GM19397 (cell line): Measurements from ENCODE around the gene RPRD2.
A peak's percentile ranks its signal among the peaks of the same experiment; 100 is the strongest.

Experiments
- ATAC-seq: cut with Tn5 transposase; IDR thresholded peaks from one replicate; pipeline ENCODE4 v1.9.1; 2021; ENCODE audit warnings: mild to moderate bottlenecking, moderate library complexity; ENCODE audit not compliant: unreplicated experiment

RPRD2 gene

DNA sequence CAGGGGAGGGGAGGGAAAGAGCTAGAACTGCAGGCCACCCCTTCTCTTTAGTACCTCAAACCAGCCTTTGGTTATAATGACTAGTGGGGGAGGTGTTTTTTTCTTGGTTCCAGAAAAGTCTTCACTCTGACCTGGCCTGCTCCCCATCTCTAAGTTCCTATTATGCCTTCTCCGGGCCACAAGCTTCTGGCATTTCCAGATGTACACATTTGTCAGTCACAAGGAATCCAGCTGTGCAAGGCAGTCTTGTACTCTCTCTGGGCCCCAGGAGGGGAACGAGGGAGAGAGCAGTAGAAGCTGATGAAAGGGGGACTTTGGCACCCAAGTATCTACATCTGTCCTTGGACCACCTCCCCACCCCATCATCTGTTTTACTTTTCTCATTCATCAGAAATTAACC, 148.9 kb downstream of the RPRD2 start:
- no peak for ATAC-seq

DNA sequence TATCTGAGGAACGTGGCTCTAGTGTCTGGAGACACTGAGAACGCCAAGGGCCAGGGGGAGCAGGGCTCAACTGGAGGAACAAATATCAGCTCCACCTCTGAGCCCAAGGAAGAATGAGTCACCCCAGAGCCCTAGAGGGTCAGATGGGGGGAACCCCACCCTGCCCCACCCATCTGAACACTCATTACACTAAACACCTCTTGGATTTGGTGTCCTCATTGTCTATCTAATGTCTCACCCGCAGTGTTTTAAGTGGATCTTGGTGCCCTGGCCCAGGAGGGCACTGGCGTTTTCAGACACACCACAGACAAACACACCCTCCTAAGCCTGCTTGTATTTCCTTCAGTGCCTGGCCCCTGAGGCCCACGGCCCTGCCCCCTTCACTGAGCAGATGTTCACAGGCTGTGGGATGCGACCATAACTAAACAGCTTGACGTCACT, 149.4 kb downstream of the RPRD2 start:
- ATAC-seq: no peak

DNA sequence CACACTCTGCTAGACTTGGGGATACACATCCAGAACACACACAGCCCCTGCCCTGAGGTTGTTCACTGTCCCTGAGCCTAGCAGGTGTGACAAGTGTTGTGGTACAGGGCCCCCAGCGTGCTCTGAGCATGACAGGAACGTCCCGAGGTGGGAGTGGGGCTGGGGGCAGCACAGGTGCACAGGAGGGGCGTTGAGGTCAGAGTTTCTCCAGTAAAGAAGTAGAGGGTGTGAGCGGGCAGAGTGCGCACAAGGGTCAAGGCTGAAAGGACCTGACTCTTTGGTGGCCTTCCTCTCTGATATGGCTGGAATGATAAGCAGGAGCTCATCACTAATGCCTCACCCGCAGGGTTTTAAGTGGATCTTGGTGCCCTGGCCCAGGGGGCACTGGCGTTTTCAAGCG, 150.3 kb downstream of the RPRD2 start:
- ATAC-seq: no peak

DNA sequence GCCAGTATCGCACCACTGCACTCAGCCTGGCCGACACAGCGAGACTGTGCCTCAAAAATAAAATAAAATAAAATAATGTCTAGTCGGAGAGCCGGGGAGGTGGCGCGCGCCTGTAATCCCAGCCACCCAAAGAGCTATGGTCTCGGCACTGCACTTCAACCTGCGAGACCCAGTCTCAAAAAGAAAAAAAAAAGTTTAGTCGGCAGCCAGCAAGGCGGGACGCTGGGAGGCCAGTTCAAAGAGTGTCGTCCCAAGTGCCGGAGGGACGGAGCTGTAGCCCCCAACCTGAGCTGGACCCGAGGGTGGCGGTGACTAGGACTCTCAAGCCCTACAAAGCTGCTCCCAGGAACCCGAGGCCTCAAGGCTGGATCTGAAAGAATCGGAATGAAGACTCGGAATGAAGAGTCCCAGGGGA, 151.0 kb downstream of the RPRD2 start:
- ATAC-seq: no peak

DNA sequence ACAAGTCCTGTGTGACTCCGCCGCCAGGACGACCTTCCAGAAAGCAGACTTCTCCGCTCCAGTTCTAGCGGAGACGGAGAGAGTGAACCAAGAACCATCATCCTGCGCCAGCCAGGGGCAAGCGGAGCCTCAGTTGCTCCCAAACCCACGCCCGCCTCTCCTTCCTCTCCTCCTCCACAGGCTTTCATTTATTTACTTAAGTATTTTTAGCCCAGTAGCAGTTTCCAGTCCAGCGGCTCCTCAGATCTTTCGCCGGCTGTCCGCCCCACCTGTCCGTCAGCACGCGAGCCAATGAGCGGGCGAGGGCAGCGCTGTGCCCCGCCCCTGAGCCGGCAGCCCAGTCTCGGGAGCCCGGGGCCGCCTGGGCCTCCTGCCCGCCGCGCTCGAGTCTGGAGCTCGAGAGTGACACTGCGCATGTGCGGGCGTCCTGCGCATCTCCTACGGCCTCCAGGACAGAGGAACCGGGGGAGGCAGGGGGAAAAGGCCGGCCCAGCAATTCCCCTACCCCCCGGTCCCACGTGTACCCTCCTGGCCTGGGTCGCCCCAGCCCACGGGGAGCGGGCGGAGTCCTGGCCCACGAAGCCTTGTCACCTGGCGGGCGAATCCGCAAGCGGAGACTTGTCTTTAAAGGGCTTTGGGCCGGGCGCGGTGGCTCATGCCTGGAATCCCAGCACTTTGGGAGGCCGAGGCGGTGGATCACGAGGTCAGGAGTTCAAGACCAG, 151.5 kb downstream of the RPRD2 start, which contains the start of gene FALEC:
TSS of gene FALEC (plus strand) at position 425 of the 722 bp plus-strand sequence.
- peak; percentile 99 for ATAC-seq

DNA sequence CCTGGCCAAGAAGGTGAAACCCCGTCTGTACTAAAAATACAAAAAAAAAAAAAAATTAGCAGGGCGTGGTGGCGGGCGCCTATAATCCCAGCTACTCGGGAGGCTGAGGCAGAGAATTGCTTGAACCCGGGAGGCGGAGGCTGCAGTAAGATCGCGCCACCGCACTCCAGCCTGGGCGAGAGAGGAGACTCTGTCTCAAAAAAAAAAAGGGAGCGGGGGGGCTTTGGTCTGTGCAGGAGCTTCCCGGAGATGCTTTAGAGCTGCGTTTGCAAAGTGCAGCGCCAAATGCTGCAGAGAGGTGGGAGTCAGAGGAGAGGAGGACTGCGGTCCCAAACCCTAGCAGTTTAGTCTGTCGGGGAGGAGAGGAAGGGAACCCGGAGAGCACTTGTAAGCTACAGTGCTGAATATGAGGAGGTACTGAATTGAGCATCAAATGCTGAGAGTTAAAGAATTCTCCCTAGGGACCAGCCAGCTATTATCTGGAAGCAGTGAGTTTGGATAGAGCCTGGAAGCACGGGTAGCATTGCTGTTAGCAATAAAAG, 152.2 kb downstream of the RPRD2 start:
- ATAC-seq: no peak

DNA sequence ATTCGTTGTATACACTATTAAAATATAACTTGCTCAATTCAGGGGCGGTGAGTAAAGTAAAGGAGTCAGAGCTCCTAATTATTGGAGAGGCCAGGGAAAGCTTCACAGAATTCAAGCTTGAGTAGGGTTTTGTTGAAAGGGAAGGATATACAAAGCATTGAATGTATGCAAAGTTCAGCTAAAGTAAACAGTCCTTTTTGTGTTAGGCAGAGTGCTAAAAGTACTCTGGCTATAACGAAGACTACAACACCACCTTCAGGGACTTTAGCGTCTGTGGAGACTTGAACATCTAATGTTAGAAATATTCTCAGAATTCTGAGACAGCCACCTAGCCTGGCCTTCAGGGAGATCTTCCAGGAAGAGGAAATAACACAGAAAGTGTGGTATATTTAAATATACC, 152.7 kb downstream of the RPRD2 start:
- ATAC-seq: no peak

DNA sequence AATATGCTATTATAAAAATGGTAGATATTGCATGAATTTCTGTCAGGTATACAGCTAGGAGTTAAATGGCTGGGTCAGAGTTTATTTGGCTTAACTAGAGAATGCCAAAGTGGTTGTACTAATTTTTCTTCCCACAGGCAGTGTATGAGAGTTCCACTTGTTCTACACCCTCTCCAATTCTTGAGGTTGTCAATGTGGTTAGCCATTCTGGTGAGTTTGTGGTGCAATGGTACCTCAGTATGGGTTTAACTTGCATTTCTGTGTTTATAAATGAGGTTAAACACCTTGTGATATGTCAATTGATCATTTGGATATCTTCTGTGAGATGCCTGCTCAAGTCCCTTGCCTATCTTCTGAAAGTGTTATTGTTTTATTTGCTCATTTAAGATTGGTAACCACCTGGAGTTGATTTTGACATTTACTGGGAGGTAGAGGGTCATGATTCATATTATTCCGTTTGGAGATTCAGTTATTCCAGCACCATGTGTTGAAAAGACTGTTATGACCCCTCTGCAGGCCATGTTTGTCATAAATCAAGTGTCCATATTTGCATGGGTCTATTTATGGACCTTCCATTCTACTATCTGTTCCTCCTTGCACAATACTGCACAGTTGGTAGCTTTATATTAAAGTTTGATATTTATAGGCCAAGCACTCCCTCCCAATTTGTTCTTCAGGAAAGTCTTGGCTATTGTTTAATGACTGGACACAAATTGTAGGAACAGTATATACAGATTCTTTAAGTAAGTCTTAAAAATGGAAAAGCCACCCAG, 157.4 kb downstream of the RPRD2 start:
- ATAC-seq: no peak

DNA sequence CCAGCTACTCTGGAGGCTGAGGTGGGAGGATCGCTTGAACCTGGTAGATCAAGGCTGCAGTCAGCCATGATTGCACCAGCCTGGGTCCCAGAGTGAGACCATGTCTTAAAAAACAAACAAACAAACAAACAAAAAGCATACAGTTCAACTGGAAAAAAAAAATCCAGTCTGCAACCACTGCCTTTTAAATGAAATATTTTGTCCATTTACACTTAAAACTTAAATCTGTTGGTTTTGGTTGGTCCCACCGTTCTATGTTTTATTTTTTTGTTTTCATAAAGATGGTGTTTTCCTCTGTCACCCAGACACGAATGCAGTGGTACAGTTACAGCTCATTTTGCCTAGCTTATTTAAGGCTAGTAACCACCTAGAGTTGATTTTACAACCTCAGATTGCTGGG, 161.4 kb downstream of the RPRD2 start:
- ATAC-seq: no peak
